Stimulated activated CD8-positive, alpha-beta memory T cell treated with anti-CD3 and anti-CD28 coated beads, Interleukin-4, amount 100 ng/mL, for 24 hours (primary cell): ENCODE data around the gene ZNF536.
"Not testable (repeated sequence)": the region's sequence is repeated elsewhere in the genome, so short reads cannot be mapped to it uniquely, and the experiment has no call there.

ENCODE experiments used
- DNase-seq: peaks from one replicate; pipeline ENCODE4 v3.0.0-alpha.2; 2020; ENCODE audit warnings: low read depth

The ZNF536 gene

GRCh38 chr19:30341611-30342201 is 30.5 kb upstream of the ZNF536 start:
- no peak for DNase-seq

- DNase-seq: no peak
Measured at GRCh38 chr19:30342901-30343300, 29.3 kb upstream of the ZNF536 start.

GRCh38 chr19:30344446-30345425 is 27.4 kb upstream of the ZNF536 start:
- no peak for DNase-seq

- DNase-seq: no peak
Measured at GRCh38 chr19:30345686-30346085, 26.5 kb upstream of the ZNF536 start.

- not testable (repeated sequence) for DNase-seq
Measured at GRCh38 chr19:30346468-30346867, 25.7 kb upstream of the ZNF536 start.

- no peak for DNase-seq
Measured at GRCh38 chr19:30349131-30349730, 23.0 kb upstream of the ZNF536 start.

GRCh38 chr19:30350692-30351663 is 21.2 kb upstream of the ZNF536 start:
- DNase-seq: no peak

GRCh38 chr19:30351774-30352173 is 20.4 kb upstream of the ZNF536 start:
- no peak for DNase-seq

GRCh38 chr19:30353394-30353945 is 18.7 kb upstream of the ZNF536 start:
- no peak for DNase-seq

GRCh38 chr19:30355586-30355985 is 16.6 kb upstream of the ZNF536 start:
- DNase-seq: no peak

GRCh38 chr19:30356951-30357579 is 15.1 kb upstream of the ZNF536 start:
- DNase-seq: no peak

GRCh38 chr19:30357580-30357954 is 14.6 kb upstream of the ZNF536 start:
- no peak for DNase-seq

GRCh38 chr19:30358319-30358718 is 13.9 kb upstream of the ZNF536 start:
- no peak for DNase-seq

GRCh38 chr19:30358821-30359580 is 13.2 kb upstream of the ZNF536 start:
- DNase-seq: no peak

- DNase-seq: no peak
Measured at GRCh38 chr19:30359936-30360335, 12.2 kb upstream of the ZNF536 start.

GRCh38 chr19:30360376-30361106 is 11.6 kb upstream of the ZNF536 start:
- DNase-seq: no peak

GRCh38 chr19:30361107-30361447 is 11.1 kb upstream of the ZNF536 start:
- DNase-seq: no peak

GRCh38 chr19:30361721-30362120 is 10.5 kb upstream of the ZNF536 start:
- DNase-seq: no peak

- no peak for DNase-seq
Measured at GRCh38 chr19:30362156-30362754, 9.9 kb upstream of the ZNF536 start.
